ENCODE measurements around the gene MAGEB17. TPM values are rescaled to one million over a fixed set of nuclear protein-coding genes. Genes with fewer than 3 reads are reported as not detected.

MAGEB17 gene
- total and polyA plus RNA-seq, 9 of the 15 experiments (the other 6 are each of a cell fraction or from before 2014, with no cell fraction given), result 0.07 to 0.45 (median 0.14) TPM; not detected in 1

DNA sequence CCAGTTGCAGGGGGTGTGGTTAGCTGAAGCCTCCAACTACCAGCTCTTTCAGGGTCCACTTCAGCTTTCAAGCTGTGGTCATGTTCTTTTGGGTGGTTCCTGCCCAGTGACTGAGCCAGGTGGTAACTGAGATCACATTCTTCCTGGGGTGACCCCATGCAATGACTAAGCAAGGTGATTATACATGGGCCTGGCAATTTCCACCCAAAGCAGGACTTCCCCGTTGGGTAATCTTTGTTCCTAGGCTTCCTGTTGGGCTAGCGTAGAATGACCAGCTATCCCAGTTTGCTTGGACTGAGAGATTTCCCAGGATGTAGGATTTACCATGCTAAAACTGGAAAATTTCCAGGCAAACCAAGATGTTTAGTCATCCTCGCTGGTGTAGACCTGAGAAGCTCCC is 18.4 kb upstream of the MAGEB17 start (continued):
- TF ChIP-seq ZFX (CRISPR knock-in tag; IDR thresholded peaks at IDR 0.05) (no peak), MEF2A (IDR thresholded peaks at IDR 0.05; ENCODE audit: control insufficient read depth, low read depth, low read length) (no peak)

DNA sequence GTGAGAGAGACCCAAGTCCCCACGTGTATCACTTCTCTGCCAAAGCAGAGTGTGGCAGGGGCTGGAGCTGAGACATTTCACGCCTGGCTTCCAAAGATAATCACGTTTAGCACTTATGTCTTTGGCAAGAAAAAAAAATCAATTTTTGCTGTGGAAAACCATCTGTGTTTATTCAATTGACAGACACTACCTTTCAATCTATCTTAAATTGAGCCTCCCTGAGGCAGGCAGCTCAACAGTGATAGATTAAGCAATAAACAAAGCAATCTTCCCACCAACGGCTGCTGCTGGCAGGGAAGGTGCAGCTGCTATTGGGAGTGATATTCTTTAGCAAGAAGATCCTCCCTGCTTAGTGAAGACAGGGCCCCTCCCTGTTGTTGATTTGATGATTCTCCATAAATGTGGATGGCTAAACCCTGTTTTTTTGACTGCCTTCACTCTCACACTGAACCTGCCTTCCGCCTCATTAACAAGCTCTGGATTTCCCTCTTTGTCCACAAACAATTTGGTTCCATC is 11.6 kb upstream of the MAGEB17 start:
- ChIA-PET CTCF (ENCODE audit: low intra/inter-chr PET ratio) (no interaction called here), POLR2A (interaction anchor here (1.2 to 1.3 kb wide), 2 partner anchors 9 to 18 kb away, joined by 3 read pairs; no protein-coding TSS in a partner anchor)
- 16% methylated on average over 5 of the region's 5 CpGs for WGBS (ENCODE audit: insufficient coverage, low coverage, missing lambda C conversion rate)
- Histone ChIP-seq H3K4me1 (replicated peaks in 1 of 2; ENCODE audit: control insufficient read depth in 2 of 2, insufficient read depth in 2 of 2, low read length in 2 of 2) (no peaks in the 10 kb centered on the region), H3K27ac (ENCODE audit: extremely low read depth, low read depth, low read length) (no peak overlapping the region), H3K79me2 (ENCODE audit: control insufficient read depth, insufficient read depth, low read length) (no peaks in the 10 kb centered on the region), H3K9me3 (replicated peaks; ENCODE audit: control insufficient read depth, insufficient read depth, low read depth, low read length) (no peaks in the 10 kb centered on the region), H3K36me3 (ENCODE audit: control insufficient read depth, insufficient read depth, low read length) (no peaks in the 10 kb centered on the region), H3K4me2 (ENCODE audit: insufficient read depth, low read length) (no peak overlapping the region), H3K4me3 (no peak overlapping the region), H3K9ac (ENCODE audit: insufficient read depth in 1 of 2, low read depth in 2 of 2, low read length in 2 of 2) (no peak overlapping the region), H2AFZ (ENCODE audit: low read depth, low read length) (no peak overlapping the region), H3K9me1 (ENCODE audit: control insufficient read depth, insufficient read depth, low read length) (no peaks in the 10 kb centered on the region), H4K20me1 (replicated peaks; ENCODE audit: control insufficient read depth, insufficient read depth, low read length) (no peaks in the 10 kb centered on the region), H3K27me3 (ENCODE audit: control insufficient read depth in 2 of 2, insufficient read depth in 2 of 2, low read length in 2 of 2) (no peaks in the 10 kb centered on the region)
- DNase-seq (ENCODE audit: extremely low read depth in 1 of 4, low spot score in 3 of 4), result no peak
- no peak for ATAC-seq
- in situ Hi-C loops (cut with MboI), result no loop called here
- FAIRE-seq, result no peak
- TF ChIP-seq MYNN (IDR thresholded peaks at IDR 0.05) (no peak), MYNN (CRISPR knock-in tag; IDR thresholded peaks at IDR 0.05) (no peak), C11orf30 (IDR thresholded peaks at IDR 0.05; ENCODE audit: low read depth) (no peak), HEY1 (CRISPR knock-in tag; IDR thresholded peaks at IDR 0.05; ENCODE audit: borderline replicate concordance) (no peak), CBFA2T2 (conservative IDR thresholded peaks at IDR 0.05) (no peak), NCOA4 (IDR thresholded peaks at IDR 0.05; ENCODE audit: partially characterized antibody) (no peak), CCAR2 (IDR thresholded peaks at IDR 0.05; ENCODE audit: low read depth, low read length) (no peak), SIN3A (IDR thresholded peaks at IDR 0.05; ENCODE audit: borderline replicate concordance in 2 of 2, control insufficient read depth in 1 of 2, low read depth in 2 of 2, low read length in 2 of 2) (no peak), NCOA6 (IDR thresholded peaks at IDR 0.05) (no peak), CREM (IDR thresholded peaks at IDR 0.05; ENCODE audit: low read depth) (no peak), ZNF316 (IDR thresholded peaks at IDR 0.05) (no peak), CSDE1 (IDR thresholded peaks at IDR 0.05) (no peak), ZZZ3 (IDR thresholded peaks at IDR 0.05) (no peak)
- TF ChIP-seq, protein P1, sequence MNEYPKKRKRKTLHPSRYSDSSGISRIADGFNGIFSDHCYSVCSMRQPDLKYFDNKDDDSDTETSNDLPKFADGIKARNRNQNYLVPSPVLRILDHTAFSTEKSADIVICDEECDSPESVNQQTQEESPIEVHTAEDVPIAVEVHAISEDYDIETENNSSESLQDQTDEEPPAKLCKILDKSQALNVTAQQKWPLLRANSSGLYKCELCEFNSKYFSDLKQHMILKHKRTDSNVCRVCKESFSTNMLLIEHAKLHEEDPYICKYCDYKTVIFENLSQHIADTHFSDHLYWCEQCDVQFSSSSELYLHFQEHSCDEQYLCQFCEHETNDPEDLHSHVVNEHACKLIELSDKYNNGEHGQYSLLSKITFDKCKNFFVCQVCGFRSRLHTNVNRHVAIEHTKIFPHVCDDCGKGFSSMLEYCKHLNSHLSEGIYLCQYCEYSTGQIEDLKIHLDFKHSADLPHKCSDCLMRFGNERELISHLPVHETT (CRISPR knock-in tag; conservative IDR thresholded peaks at IDR 0.05 in 1 of 2, IDR thresholded peaks at IDR 0.05 in 1 of 2), result no peak
- TF ChIP-seq, protein P2, sequence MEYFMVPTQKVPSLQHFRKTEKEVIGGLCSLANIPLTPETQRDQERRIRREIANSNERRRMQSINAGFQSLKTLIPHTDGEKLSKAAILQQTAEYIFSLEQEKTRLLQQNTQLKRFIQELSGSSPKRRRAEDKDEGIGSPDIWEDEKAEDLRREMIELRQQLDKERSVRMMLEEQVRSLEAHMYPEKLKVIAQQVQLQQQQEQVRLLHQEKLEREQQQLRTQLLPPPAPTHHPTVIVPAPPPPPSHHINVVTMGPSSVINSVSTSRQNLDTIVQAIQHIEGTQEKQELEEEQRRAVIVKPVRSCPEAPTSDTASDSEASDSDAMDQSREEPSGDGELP (CRISPR knock-in tag; IDR thresholded peaks at IDR 0.05; ENCODE audit: borderline replicate concordance), result no peak
- TF ChIP-seq, protein P3, sequence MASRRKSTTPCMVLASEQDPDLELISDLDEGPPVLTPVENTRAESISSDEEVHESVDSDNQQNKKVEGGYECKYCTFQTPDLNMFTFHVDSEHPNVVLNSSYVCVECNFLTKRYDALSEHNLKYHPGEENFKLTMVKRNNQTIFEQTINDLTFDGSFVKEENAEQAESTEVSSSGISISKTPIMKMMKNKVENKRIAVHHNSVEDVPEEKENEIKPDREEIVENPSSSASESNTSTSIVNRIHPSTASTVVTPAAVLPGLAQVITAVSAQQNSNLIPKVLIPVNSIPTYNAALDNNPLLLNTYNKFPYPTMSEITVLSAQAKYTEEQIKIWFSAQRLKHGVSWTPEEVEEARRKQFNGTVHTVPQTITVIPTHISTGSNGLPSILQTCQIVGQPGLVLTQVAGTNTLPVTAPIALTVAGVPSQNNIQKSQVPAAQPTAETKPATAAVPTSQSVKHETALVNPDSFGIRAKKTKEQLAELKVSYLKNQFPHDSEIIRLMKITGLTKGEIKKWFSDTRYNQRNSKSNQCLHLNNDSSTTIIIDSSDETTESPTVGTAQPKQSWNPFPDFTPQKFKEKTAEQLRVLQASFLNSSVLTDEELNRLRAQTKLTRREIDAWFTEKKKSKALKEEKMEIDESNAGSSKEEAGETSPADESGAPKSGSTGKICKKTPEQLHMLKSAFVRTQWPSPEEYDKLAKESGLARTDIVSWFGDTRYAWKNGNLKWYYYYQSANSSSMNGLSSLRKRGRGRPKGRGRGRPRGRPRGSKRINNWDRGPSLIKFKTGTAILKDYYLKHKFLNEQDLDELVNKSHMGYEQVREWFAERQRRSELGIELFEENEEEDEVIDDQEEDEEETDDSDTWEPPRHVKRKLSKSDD (conservative IDR thresholded peaks at IDR 0.05; ENCODE audit: low read length), result no peak
- intact Hi-C loops (cut with micrococcal nuclease), result no loop called here
- BruUV-seq (replicated peaks), result no TSS peak

Data from K562 (cell line).